ENCODE data around the gene FBLN5. TPM values are rescaled to one million over a fixed set of nuclear protein-coding genes. Genes with fewer than 3 reads are reported as not detected.

FBLN5 gene
- total RNA-seq, 1 experiment from 2014 or later: 0.90 TPM

DNA sequence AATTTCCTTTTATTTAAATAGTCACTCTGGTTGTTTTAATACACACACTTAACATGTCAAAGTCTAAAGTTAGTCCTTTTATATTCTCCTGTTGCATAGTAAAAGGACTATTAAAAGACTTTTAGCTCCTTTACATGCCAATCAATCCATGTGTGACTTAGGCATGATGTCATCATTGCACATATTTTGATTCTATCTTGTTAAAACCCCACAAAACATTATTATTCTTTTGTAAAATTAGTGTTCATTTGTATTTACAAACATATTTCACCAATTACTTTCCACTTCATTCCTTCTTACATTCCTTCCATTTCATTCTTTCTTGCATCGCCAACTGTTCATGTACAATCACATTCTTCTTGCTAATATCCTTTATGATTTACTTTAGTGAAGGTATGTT lies 119.7 kb downstream of the FBLN5 start:
- BruUV-seq (replicated peaks): no TSS peak
- intact Hi-C loops (cut with micrococcal nuclease; ENCODE audit: unreplicated experiment): loop anchor here (2.0 to 10.0 kb wide), 2 partner anchors 73 to 187 kb away; no protein-coding TSS in a partner anchor
- TF ChIP-seq, protein P1, sequence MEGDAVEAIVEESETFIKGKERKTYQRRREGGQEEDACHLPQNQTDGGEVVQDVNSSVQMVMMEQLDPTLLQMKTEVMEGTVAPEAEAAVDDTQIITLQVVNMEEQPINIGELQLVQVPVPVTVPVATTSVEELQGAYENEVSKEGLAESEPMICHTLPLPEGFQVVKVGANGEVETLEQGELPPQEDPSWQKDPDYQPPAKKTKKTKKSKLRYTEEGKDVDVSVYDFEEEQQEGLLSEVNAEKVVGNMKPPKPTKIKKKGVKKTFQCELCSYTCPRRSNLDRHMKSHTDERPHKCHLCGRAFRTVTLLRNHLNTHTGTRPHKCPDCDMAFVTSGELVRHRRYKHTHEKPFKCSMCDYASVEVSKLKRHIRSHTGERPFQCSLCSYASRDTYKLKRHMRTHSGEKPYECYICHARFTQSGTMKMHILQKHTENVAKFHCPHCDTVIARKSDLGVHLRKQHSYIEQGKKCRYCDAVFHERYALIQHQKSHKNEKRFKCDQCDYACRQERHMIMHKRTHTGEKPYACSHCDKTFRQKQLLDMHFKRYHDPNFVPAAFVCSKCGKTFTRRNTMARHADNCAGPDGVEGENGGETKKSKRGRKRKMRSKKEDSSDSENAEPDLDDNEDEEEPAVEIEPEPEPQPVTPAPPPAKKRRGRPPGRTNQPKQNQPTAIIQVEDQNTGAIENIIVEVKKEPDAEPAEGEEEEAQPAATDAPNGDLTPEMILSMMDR (IDR thresholded peaks at IDR 0.05; ENCODE audit: unreplicated experiment): no peak
- Mint-ChIP-seq H3K9me3 (ENCODE audit: low read depth, unreplicated experiment) (peaks cover 5% of the 10 kb centered on the region), H3K27me3 (ENCODE audit: unreplicated experiment) (no peaks in the 10 kb centered on the region), H3K4me3 (ENCODE audit: low read depth, unreplicated experiment) (no peak overlapping the region), H3K4me1 (ENCODE audit: low read depth, unreplicated experiment) (peaks cover 64% of the 10 kb centered on the region), H3K36me3 (ENCODE audit: insufficient read depth, unreplicated experiment) (peaks cover 22% of the 10 kb centered on the region), H3K27ac (ENCODE audit: unreplicated experiment) (peak overlapping the region; percentile 3)
- CTCF ChIA-PET: no interaction called here
- DNase-seq: no peak

Other genes with a start within 250 kb of the FBLN5 start
- 10.2 and 14.3 TPM in 2 replicates for gene CATSPERB, start 215.6 kb downstream of the FBLN5 start, total RNA-seq (2022)
- 82.7 and 86.6 TPM in 2 replicates for gene TC2N, start 80.2 kb downstream of the FBLN5 start, total RNA-seq (2022)
- 50.2 and 53.8 TPM in 2 replicates for gene TRIP11, start 92.4 kb upstream of the FBLN5 start, total RNA-seq (2022)
- 20.5 and 21.8 TPM in 2 replicates for gene ATXN3, start 158.9 kb upstream of the FBLN5 start, total RNA-seq (2022)
- 101 and 122 TPM in 2 replicates for gene NDUFB1, start 174.0 kb upstream of the FBLN5 start, total RNA-seq (2022)
- gene CPSF2, start 174.3 kb upstream of the FBLN5 start, total RNA-seq (2022): 70.3 and 76.7 TPM in 2 replicates

Measured in Calu3 (cell line).